Neural cell (in vitro differentiated cells): ENCODE data around the gene CNTN4. TPM values are rescaled to one million over a fixed set of nuclear protein-coding genes. Genes with fewer than 3 reads are reported as not detected.

Source experiments
- H2AFZ ChIP-seq: fragments of 200-600, 300-800 bp; sonication (generic), shearing (Covaris generic); 2 replicates; pipeline ENCODE4 v1.6.0; 2014; ENCODE audit warnings: low read depth, mild to moderate bottlenecking, antibody characterized with exemption, low read length, moderate library complexity
- H3F3A ChIP-seq: fragments of 200-600 bp; shearing (Covaris generic); 2 replicates; pipeline ENCODE4 v1.6.1; 2016; ENCODE audit warnings: mild to moderate bottlenecking, moderate library complexity, mixed read lengths, antibody characterized with exemption, low read length; ENCODE audit not compliant: insufficient read depth, poor library complexity, severe bottlenecking
- H3K27ac ChIP-seq: fragments of 200-600, 300-800 bp; sonication (generic), shearing (Covaris generic); 2 replicates; pipeline ENCODE4 v1.5.1; 2014; ENCODE audit warnings: mild to moderate bottlenecking, low read length, moderate library complexity
- H3K27me3 ChIP-seq: fragments of 300-800, 200-600 bp; sonication (generic), shearing (Covaris generic); 2 replicates; pipeline ENCODE4 v1.6.0; 2014; ENCODE audit warnings: mild to moderate bottlenecking, low read depth, low read length, moderate library complexity; ENCODE audit not compliant: insufficient read depth
- H3K36me3 ChIP-seq: fragments of 300-800, 200-600 bp; sonication (generic), shearing (Covaris generic); 2 replicates; pipeline ENCODE4 v1.5.1; 2014; ENCODE audit warnings: mild to moderate bottlenecking, antibody characterized with exemption, low read length, moderate library complexity; ENCODE audit not compliant: insufficient read depth
- H3K4me2 ChIP-seq: fragments of 300-800, 200-600 bp; sonication (generic), shearing (Covaris generic); 2 replicates; pipeline ENCODE4 v1.6.0; 2014; ENCODE audit warnings: mild to moderate bottlenecking, low read length
- H3K4me3 ChIP-seq: fragments of 300-800, 200-600 bp; sonication (generic), shearing (Covaris generic); 2 replicates; pipeline ENCODE4 v1.5.1; 2014; ENCODE audit warnings: mild to moderate bottlenecking, low read length, moderate library complexity
- H3K79me2 ChIP-seq: fragments of 200-600 bp; shearing (Covaris generic); replicated peaks from 2 replicates; pipeline ENCODE4 v1.6.0; 2014; ENCODE audit warnings: mild to moderate bottlenecking, low read length, moderate library complexity; ENCODE audit not compliant: insufficient read depth
- H3K9ac ChIP-seq: fragments of 300-800, 200-600 bp; sonication (generic), shearing (Covaris generic); 2 replicates; pipeline ENCODE4 v1.6.1; 2016; ENCODE audit warnings: mild to moderate bottlenecking, low read length, mixed read lengths
- H3K9me2 ChIP-seq: fragments of 200-600 bp; shearing (Covaris generic); 2 replicates; pipeline ENCODE4 v1.6.1; 2016; ENCODE audit warnings: mild to moderate bottlenecking, low read length, mixed read lengths; ENCODE audit not compliant: insufficient read depth
- H3K9me3 ChIP-seq: fragments of 200-600, 300-800 bp; sonication (generic), shearing (Covaris generic); 2 replicates; pipeline ENCODE4 v1.6.1; 2016; ENCODE audit warnings: mild to moderate bottlenecking, mixed run types, low read length, moderate library complexity, mixed read lengths
- H4K20me1 ChIP-seq: fragments of 200-600 bp; shearing (Covaris generic); 2 replicates; pipeline ENCODE4 v1.6.1; 2016; ENCODE audit warnings: mild to moderate bottlenecking, mixed run types; ENCODE audit not compliant: insufficient read depth
- EP300 ChIP-seq: fragments of 450-650 bp; conservative IDR thresholded peaks from 2 replicates; pipeline ENCODE4 v1.6.1; 2014; ENCODE audit warnings: antibody characterized with exemption, mild to moderate bottlenecking, moderate library complexity; ENCODE audit not compliant: poor library complexity, severe bottlenecking
- EZH2 ChIP-seq: fragments of 200-600, 300-800 bp; shearing (Covaris generic), sonication (generic); IDR thresholded peaks from 2 replicates; pipeline ENCODE4 v1.6.1; 2014; ENCODE audit warnings: antibody characterized with exemption, low read length, borderline replicate concordance, mild to moderate bottlenecking; ENCODE audit not compliant: insufficient read depth, poor library complexity, severe bottlenecking
- MXI1 ChIP-seq: fragments of 450-650 bp; conservative IDR thresholded peaks from 2 replicates; pipeline ENCODE4 v1.6.1; 2014; ENCODE audit warnings: antibody characterized with exemption, mild to moderate bottlenecking; ENCODE audit not compliant: poor library complexity, severe bottlenecking
- POLR2AphosphoS5 ChIP-seq: IDR thresholded peaks from 2 replicates; pipeline ENCODE4 v1.6.1; 2012
- RAD21 ChIP-seq: fragments of 450-650 bp; conservative IDR thresholded peaks from 2 replicates; pipeline ENCODE4 v1.6.1; 2014; ENCODE audit warnings: antibody characterized with exemption, mild to moderate bottlenecking, moderate library complexity
- SMC3 ChIP-seq: fragments of 450-650 bp; conservative IDR thresholded peaks from 2 replicates; pipeline ENCODE4 v1.6.1; 2014; ENCODE audit warnings: antibody characterized with exemption, mild to moderate bottlenecking, moderate library complexity; ENCODE audit not compliant: poor library complexity
- TAF1 ChIP-seq: IDR thresholded peaks from 2 replicates; pipeline ENCODE4 v1.6.1; 2012; ENCODE audit warnings: low read depth
- polyA plus RNA-seq: library from polyadenylated mRNA; depleted of rRNA; stranded (reverse); fragments of >200 nt; gene quantifications from 2 replicates; pipeline ENCODE4 v1.2.3, GENCODE V29; 2014
- TF ChIP-seq, protein P1 (sequence below): fragments of 450-650 bp; IDR thresholded peaks from 2 replicates; pipeline ENCODE4 v1.5.1; 2014; ENCODE audit warnings: antibody characterized with exemption, mild to moderate bottlenecking, moderate library complexity; ENCODE audit not compliant: poor library complexity, severe bottlenecking
- TF ChIP-seq, protein P2 (sequence below): IDR thresholded peaks from 2 replicates; pipeline ENCODE4 v1.6.1; 2012; ENCODE audit warnings: borderline replicate concordance

The CNTN4 gene
- polyA plus RNA-seq, 1 donor from 2014 or later = 10.6 TPM

GRCh38 chr3:2655229-2655701 lies 556.6 kb downstream of the CNTN4 start:
- TF ChIP-seq SMC3 (no peak), RAD21 (no peak), POLR2AphosphoS5 (no peak), EZH2 (no peak)
- TF ChIP-seq, protein P1, sequence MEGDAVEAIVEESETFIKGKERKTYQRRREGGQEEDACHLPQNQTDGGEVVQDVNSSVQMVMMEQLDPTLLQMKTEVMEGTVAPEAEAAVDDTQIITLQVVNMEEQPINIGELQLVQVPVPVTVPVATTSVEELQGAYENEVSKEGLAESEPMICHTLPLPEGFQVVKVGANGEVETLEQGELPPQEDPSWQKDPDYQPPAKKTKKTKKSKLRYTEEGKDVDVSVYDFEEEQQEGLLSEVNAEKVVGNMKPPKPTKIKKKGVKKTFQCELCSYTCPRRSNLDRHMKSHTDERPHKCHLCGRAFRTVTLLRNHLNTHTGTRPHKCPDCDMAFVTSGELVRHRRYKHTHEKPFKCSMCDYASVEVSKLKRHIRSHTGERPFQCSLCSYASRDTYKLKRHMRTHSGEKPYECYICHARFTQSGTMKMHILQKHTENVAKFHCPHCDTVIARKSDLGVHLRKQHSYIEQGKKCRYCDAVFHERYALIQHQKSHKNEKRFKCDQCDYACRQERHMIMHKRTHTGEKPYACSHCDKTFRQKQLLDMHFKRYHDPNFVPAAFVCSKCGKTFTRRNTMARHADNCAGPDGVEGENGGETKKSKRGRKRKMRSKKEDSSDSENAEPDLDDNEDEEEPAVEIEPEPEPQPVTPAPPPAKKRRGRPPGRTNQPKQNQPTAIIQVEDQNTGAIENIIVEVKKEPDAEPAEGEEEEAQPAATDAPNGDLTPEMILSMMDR = no peak
- no peak overlapping the region for H2AFZ ChIP-seq

DNA sequence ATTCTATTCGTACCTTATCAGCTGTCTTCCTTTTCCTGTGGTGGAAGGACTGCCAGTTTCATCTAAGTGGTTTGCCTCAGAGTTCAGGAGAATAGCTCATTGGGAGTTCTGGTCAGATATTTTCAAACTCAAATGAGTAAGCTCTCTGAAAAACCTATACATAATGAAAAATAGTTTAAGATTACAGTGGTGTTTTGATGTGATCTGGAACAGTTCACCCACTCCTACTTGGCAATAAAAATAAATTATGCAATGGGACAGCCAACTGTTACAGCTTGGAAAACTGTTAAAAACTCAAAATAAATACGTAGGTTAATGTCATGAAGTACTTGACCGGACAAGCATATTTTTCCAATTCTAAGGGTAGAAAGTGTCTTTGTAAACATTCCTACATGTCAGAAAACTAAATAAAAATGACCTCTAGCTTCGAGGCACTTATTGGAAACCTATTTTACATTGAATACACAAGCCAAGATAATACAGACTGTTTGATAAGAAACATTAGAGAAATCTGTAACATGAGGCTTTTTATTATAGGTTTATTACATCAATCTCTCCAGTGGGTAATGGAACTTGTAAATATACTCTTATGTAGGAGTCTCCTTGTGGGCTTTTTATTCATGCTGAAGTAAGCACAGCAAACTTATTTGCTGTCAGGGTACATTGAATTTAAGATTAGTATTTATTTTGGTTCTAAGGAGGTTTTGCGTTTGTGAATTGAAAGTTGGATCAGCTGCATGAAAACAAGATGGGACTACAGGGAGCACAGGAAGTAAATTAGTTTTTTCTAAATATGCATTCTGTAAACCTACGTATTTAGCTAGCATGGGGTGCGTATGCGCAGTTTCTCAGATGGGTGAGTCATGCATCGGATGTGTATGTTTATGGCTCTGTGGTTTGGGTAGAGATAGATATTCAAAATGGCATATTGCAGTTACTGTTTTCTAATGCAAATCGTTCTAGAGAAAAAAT lies 558.4 kb downstream of the CNTN4 start:
- Histone ChIP-seq H3K4me2 (no peak overlapping the region), H3K27ac (no peak overlapping the region), H3K9ac (no peak overlapping the region), H3K4me3 (no peak overlapping the region), H3K9me3 (no peaks in the 10 kb centered on the region), H3K9me2 (no peaks in the 10 kb centered on the region), H3K27me3 (no peaks in the 10 kb centered on the region), H3K79me2 (no peaks in the 10 kb centered on the region), H2AFZ (no peak overlapping the region), H4K20me1 (no peaks in the 10 kb centered on the region), H3F3A (no peaks in the 10 kb centered on the region), H3K36me3 (no peaks in the 10 kb centered on the region)
- TF ChIP-seq RAD21 (no peak), SMC3 (no peak), EP300 (no peak), TAF1 (no peak), POLR2AphosphoS5 (no peak), MXI1 (no peak)
- TF ChIP-seq, protein P2, sequence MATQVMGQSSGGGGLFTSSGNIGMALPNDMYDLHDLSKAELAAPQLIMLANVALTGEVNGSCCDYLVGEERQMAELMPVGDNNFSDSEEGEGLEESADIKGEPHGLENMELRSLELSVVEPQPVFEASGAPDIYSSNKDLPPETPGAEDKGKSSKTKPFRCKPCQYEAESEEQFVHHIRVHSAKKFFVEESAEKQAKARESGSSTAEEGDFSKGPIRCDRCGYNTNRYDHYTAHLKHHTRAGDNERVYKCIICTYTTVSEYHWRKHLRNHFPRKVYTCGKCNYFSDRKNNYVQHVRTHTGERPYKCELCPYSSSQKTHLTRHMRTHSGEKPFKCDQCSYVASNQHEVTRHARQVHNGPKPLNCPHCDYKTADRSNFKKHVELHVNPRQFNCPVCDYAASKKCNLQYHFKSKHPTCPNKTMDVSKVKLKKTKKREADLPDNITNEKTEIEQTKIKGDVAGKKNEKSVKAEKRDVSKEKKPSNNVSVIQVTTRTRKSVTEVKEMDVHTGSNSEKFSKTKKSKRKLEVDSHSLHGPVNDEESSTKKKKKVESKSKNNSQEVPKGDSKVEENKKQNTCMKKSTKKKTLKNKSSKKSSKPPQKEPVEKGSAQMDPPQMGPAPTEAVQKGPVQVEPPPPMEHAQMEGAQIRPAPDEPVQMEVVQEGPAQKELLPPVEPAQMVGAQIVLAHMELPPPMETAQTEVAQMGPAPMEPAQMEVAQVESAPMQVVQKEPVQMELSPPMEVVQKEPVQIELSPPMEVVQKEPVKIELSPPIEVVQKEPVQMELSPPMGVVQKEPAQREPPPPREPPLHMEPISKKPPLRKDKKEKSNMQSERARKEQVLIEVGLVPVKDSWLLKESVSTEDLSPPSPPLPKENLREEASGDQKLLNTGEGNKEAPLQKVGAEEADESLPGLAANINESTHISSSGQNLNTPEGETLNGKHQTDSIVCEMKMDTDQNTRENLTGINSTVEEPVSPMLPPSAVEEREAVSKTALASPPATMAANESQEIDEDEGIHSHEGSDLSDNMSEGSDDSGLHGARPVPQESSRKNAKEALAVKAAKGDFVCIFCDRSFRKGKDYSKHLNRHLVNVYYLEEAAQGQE = no peak
- TF ChIP-seq, protein P1 = no peak

More at GRCh38 chr3:2655229-2655701, 556.6 kb downstream of the CNTN4 start:
- no peak overlapping the region for H3K4me3 ChIP-seq
- H3K9me2 ChIP-seq = no peaks in the 10 kb centered on the region
- H3F3A ChIP-seq = no peaks in the 10 kb centered on the region
- no peak overlapping the region for H3K4me2 ChIP-seq
- no peaks in the 10 kb centered on the region for H3K27me3 ChIP-seq
- H3K9me3 ChIP-seq = no peaks in the 10 kb centered on the region
- H4K20me1 ChIP-seq = no peaks in the 10 kb centered on the region
- H3K79me2 ChIP-seq = no peaks in the 10 kb centered on the region
- H3K36me3 ChIP-seq = no peaks in the 10 kb centered on the region
- H3K27ac ChIP-seq = no peak overlapping the region
- H3K9ac ChIP-seq = no peak overlapping the region
